Astrocyte (in vitro differentiated cells and primary cell): Measurements from ENCODE around the gene ATP8A1. TPM values are rescaled to one million over a fixed set of nuclear protein-coding genes. Genes with fewer than 3 reads are reported as not detected.

ENCODE experiments used
- DNase-seq: peaks from one replicate; pipeline ENCODE4 v3.0.0-alpha.2; 2010; ENCODE audit warnings: low read depth
- FAIRE-seq: peaks from 2 replicates; lab custom pipeline; 2011; peaks lifted over from hg19 to GRCh38; lab: Jason Lieb, UNC
- H2AFZ ChIP-seq: 2 replicates; pipeline ENCODE4 v1.6.0; 2012; ENCODE audit warnings: low read depth, low read length, inconsistent platforms
- H3K27ac ChIP-seq: 2 replicates; pipeline ENCODE4 v1.5.1; 2011; ENCODE audit warnings: low read depth, low read length, inconsistent platforms
- H3K27me3 ChIP-seq: 2 replicates; pipeline ENCODE4 v1.6.0; 2011; ENCODE audit warnings: low read length, inconsistent platforms; ENCODE audit not compliant: insufficient read depth
- H3K36me3 ChIP-seq: 2 replicates; pipeline ENCODE4 v1.5.1; 2011; ENCODE audit warnings: low read length, inconsistent platforms; ENCODE audit not compliant: insufficient read depth
- H3K4me1 ChIP-seq: 2 replicates; pipeline ENCODE4 v1.5.1; 2011; ENCODE audit warnings: low read length, inconsistent platforms; ENCODE audit not compliant: insufficient read depth
- H3K4me2 ChIP-seq: 2 replicates; pipeline ENCODE4 v1.6.0; 2012; ENCODE audit warnings: low read length, inconsistent platforms
- H3K4me3 ChIP-seq: 2 replicates; pipeline ENCODE4 v1.5.1; 2011; ENCODE audit warnings: low read depth, mild to moderate bottlenecking, low read length, inconsistent platforms; ENCODE audit not compliant: insufficient read depth
- H3K79me2 ChIP-seq: 2 replicates; pipeline ENCODE4 v1.6.0; 2012; ENCODE audit warnings: mild to moderate bottlenecking, low read length, inconsistent platforms; ENCODE audit not compliant: insufficient read depth
- H3K9ac ChIP-seq: 2 replicates; pipeline ENCODE4 v1.6.0; 2012; ENCODE audit warnings: mild to moderate bottlenecking, low read length, inconsistent platforms
- H3K9me3 ChIP-seq: 2 replicates; pipeline ENCODE4 v1.5.1; 2012; ENCODE audit warnings: low read depth, mild to moderate bottlenecking, low read length, inconsistent platforms; ENCODE audit not compliant: insufficient read depth
- H4K20me1 ChIP-seq: 2 replicates; pipeline ENCODE4 v1.6.0; 2012; ENCODE audit warnings: low read length, inconsistent platforms; ENCODE audit not compliant: insufficient read depth
- H3K27ac Mint-ChIP-seq: one replicate; pipeline ENCODE4 v1.8.0; 2021; ENCODE audit warnings: mild to moderate bottlenecking, mixed read lengths; ENCODE audit not compliant: unreplicated experiment
- H3K27me3 Mint-ChIP-seq: one replicate; pipeline ENCODE4 v1.8.0; 2021; ENCODE audit warnings: low read depth, mixed read lengths; ENCODE audit not compliant: unreplicated experiment
- H3K36me3 Mint-ChIP-seq: one replicate; pipeline ENCODE4 v1.8.0; 2021; ENCODE audit warnings: low read depth, mixed read lengths; ENCODE audit not compliant: unreplicated experiment
- H3K4me1 Mint-ChIP-seq: one replicate; pipeline ENCODE4 v1.8.0; 2021; ENCODE audit warnings: low read depth, mixed read lengths; ENCODE audit not compliant: unreplicated experiment
- H3K4me3 Mint-ChIP-seq: one replicate; pipeline ENCODE4 v1.8.0; 2021; ENCODE audit warnings: mild to moderate bottlenecking, moderate library complexity, mixed read lengths; ENCODE audit not compliant: unreplicated experiment
- H3K9me3 Mint-ChIP-seq: one replicate; pipeline ENCODE4 v1.8.0; 2021; ENCODE audit warnings: mild to moderate bottlenecking, mixed read lengths; ENCODE audit not compliant: unreplicated experiment
- EZH2 ChIP-seq: IDR thresholded peaks from 2 replicates; pipeline ENCODE4 v1.6.1; 2012; ENCODE audit warnings: mild to moderate bottlenecking, low read length, inconsistent platforms; ENCODE audit not compliant: insufficient read depth
- total RNA-seq: library from RNA; stranded (reverse); gene quantifications from 2 replicates; pipeline ENCODE4 v1.2.1, GENCODE V29; 2021
- TF ChIP-seq, protein P1 (sequence below): IDR thresholded peaks from 2 replicates; pipeline ENCODE4 v1.5.1; 2011; ENCODE audit warnings: low read depth, mild to moderate bottlenecking, inconsistent platforms, low read length, moderate library complexity; ENCODE audit not compliant: insufficient read depth

The ATP8A1 gene
- total RNA-seq, 1 donor from 2014 or later, result 2.9 TPM

DNA sequence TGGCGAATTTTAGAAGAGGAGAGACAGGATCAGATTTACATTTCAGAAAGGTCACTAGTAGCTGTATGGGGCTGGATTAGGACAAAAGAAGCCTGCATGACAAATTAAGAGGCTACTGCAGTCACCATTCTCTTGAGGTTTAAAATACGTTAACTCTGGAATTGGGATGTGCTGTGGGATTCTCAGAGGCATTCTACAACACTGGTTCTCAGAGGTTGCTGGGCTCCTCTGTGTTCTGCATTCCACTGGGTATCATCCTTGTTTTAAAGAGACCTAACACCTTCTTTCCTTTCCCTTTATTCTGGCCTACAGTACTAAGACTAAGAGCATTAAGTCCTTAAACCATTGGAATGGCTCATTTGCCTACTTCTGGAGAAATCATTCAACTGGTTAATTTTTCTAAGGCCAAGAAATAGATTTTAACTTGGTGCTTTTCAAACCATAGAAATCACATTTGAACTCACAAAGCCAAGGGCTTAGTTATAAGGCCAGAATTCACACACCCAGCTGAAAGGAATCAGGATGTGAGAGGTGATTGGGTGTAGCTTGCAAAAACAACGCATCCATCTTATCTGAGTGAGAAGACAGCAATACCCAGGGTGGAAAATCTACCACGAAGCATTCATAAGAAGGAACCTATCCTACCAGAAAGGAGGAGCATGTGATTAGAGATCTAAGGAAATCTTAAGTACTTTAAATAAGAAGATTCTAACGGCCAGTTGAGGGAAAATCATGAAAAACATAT, 143.0 kb downstream of the ATP8A1 start:
- H3K9me3 ChIP-seq, result no peaks in the 10 kb centered on the region
- no peaks in the 10 kb centered on the region for H3K27me3 ChIP-seq
- H2AFZ ChIP-seq, result no peak overlapping the region
- H3K4me3 Mint-ChIP-seq, result no peak overlapping the region
- H3K79me2 ChIP-seq, result no peaks in the 10 kb centered on the region
- TF ChIP-seq, protein P1, sequence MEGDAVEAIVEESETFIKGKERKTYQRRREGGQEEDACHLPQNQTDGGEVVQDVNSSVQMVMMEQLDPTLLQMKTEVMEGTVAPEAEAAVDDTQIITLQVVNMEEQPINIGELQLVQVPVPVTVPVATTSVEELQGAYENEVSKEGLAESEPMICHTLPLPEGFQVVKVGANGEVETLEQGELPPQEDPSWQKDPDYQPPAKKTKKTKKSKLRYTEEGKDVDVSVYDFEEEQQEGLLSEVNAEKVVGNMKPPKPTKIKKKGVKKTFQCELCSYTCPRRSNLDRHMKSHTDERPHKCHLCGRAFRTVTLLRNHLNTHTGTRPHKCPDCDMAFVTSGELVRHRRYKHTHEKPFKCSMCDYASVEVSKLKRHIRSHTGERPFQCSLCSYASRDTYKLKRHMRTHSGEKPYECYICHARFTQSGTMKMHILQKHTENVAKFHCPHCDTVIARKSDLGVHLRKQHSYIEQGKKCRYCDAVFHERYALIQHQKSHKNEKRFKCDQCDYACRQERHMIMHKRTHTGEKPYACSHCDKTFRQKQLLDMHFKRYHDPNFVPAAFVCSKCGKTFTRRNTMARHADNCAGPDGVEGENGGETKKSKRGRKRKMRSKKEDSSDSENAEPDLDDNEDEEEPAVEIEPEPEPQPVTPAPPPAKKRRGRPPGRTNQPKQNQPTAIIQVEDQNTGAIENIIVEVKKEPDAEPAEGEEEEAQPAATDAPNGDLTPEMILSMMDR, result no peak
- TF ChIP-seq EZH2, result no peak
- H3K9me3 Mint-ChIP-seq, result no peaks in the 10 kb centered on the region
- no peak overlapping the region for H3K4me2 ChIP-seq
- H3K36me3 ChIP-seq, result no peaks in the 10 kb centered on the region
- FAIRE-seq (no peak), DNase-seq (no peak)
- no peaks in the 10 kb centered on the region for H3K4me1 ChIP-seq
- H3K4me3 ChIP-seq, result no peak overlapping the region
- no peaks in the 10 kb centered on the region for H4K20me1 ChIP-seq
- H3K9ac ChIP-seq, result no peak overlapping the region
- no peak overlapping the region for H3K27ac Mint-ChIP-seq
- H3K36me3 Mint-ChIP-seq, result no peaks in the 10 kb centered on the region
- H3K4me1 Mint-ChIP-seq, result no peaks in the 10 kb centered on the region
- H3K27ac ChIP-seq, result no peak overlapping the region
- H3K27me3 Mint-ChIP-seq, result no peaks in the 10 kb centered on the region

DNA sequence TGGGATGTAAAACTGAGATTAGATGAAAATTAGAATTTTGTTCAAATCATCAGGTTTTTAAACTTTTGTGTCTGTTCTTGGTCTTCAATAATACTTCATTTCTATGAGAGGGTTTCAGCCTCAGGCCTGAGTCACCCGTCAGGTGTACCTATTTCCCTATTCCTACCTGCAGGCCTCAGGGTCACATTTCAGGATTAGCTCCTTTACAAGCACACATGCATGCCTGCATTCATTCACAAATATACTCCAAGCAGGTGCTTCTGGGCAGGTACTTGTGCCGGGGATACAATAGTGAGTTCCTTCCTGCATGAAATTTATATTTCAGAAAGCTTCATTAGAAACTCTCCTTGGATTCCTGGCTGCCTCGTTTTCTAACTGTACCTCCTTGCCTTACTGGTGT, 144.7 kb downstream of the ATP8A1 start:
- Mint-ChIP-seq H3K36me3 (no peaks in the 10 kb centered on the region), H3K4me1 (no peaks in the 10 kb centered on the region), H3K27me3 (no peaks in the 10 kb centered on the region), H3K4me3 (no peak overlapping the region), H3K9me3 (no peaks in the 10 kb centered on the region), H3K27ac (no peak overlapping the region)
- Histone ChIP-seq H3K4me1 (no peaks in the 10 kb centered on the region), H3K27me3 (no peaks in the 10 kb centered on the region), H3K4me3 (no peak overlapping the region), H2AFZ (no peak overlapping the region), H3K79me2 (no peaks in the 10 kb centered on the region), H3K27ac (no peak overlapping the region), H3K9ac (no peak overlapping the region), H3K36me3 (no peaks in the 10 kb centered on the region), H3K4me2 (no peak overlapping the region), H3K9me3 (no peaks in the 10 kb centered on the region), H4K20me1 (no peaks in the 10 kb centered on the region)
- no peak for TF ChIP-seq EZH2
- TF ChIP-seq, protein P1, result no peak
- DNase-seq (no peak), FAIRE-seq (no peak)

DNA sequence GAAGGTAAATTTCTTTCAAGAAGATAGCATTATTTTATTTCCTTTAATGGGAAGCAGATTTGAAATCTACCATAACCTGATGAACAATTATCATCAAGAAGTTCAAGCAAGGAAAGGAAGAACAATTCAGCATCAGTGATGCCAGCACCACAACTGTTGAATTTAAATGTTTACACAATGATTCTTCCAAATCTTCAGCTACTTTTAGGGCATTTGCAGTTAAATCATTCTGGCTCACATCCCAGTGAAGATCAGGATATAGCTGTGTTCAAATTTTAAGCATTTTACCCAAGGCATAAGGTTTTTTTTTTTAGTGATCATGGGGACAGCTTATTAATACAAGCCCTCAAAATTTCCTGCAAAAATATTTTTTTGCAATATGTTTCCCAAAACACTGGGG, 146.7 kb downstream of the ATP8A1 start:
- Histone ChIP-seq H2AFZ (no peak overlapping the region), H3K4me2 (no peak overlapping the region), H3K79me2 (no peaks in the 10 kb centered on the region), H3K27me3 (no peaks in the 10 kb centered on the region), H3K36me3 (no peaks in the 10 kb centered on the region), H3K9ac (no peak overlapping the region), H3K27ac (no peak overlapping the region), H4K20me1 (no peaks in the 10 kb centered on the region), H3K9me3 (no peaks in the 10 kb centered on the region), H3K4me1 (no peaks in the 10 kb centered on the region), H3K4me3 (no peak overlapping the region)
- no peak for TF ChIP-seq EZH2
- TF ChIP-seq, protein P1, result no peak
- Mint-ChIP-seq H3K36me3 (no peaks in the 10 kb centered on the region), H3K4me3 (no peak overlapping the region), H3K9me3 (no peaks in the 10 kb centered on the region), H3K4me1 (no peaks in the 10 kb centered on the region), H3K27me3 (no peaks in the 10 kb centered on the region), H3K27ac (no peak overlapping the region)
- FAIRE-seq, result no peak
- no peak for DNase-seq
